ENCODE data around the gene BANF2.
A peak's percentile ranks its signal among the peaks of the same experiment; 100 is the strongest.

Gene BANF2

DNA sequence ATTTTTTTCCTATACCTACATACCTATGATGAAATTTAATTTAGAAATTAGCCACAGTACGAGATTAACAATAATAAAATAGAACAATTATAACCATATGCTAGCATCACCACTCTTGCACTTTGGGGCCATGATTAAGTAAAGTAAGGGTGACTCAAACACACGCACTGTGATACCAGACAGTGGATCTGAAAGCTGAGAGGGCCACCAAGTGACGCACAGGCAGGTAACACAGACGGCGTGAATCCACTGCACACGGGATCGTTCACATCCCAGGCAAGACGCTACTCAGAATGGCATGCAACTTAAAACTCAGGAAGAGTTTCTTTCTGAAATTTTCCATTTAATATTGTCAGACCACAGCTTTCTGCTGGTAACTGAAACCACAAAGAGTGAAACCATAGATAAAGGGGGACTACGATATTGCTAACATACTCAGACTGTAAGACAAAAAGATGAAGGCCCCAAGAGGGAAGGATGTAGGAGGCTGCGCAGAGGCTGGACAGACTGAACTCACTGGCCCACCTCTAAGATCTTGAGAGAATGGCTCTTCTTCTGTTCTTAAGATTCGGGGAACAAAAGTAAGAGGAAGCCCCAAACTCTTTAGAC, 35.6 kb upstream of the BANF2 start:
- peak; percentile 34 for DNase-seq (ENCODE audit: low read depth)

GRCh38 chr20:17665756-17666155, 34.0 kb upstream of the BANF2 start:
- H3K4me3 ChIP-seq (ENCODE audit: low read depth, low read length) = no peak overlapping the region
- no peak for DNase-seq (ENCODE audit: low read depth)
- TF ChIP-seq CTCF (conservative IDR thresholded peaks at IDR 0.05; ENCODE audit: low read depth, low read length) = no peak

More for the DNA sequence above, 35.6 kb upstream of the BANF2 start:
- no peak for TF ChIP-seq CTCF (conservative IDR thresholded peaks at IDR 0.05; ENCODE audit: low read depth, low read length)
- no peak overlapping the region for H3K4me3 ChIP-seq (ENCODE audit: low read depth, low read length)

GRCh38 chr20:17666481-17666880, 33.3 kb upstream of the BANF2 start:
- no peak for TF ChIP-seq CTCF (conservative IDR thresholded peaks at IDR 0.05; ENCODE audit: low read depth, low read length)
- no peak overlapping the region for H3K4me3 ChIP-seq (ENCODE audit: low read depth, low read length)
- peak; percentile 70 for DNase-seq (ENCODE audit: low read depth)

- H3K4me3 ChIP-seq (ENCODE audit: low read depth, low read length) = no peak overlapping the region
- DNase-seq (ENCODE audit: low read depth) = no peak
- no peak for TF ChIP-seq CTCF (conservative IDR thresholded peaks at IDR 0.05; ENCODE audit: low read depth, low read length)
Measured at GRCh38 chr20:17667445-17667844, 32.3 kb upstream of the BANF2 start.

DNA sequence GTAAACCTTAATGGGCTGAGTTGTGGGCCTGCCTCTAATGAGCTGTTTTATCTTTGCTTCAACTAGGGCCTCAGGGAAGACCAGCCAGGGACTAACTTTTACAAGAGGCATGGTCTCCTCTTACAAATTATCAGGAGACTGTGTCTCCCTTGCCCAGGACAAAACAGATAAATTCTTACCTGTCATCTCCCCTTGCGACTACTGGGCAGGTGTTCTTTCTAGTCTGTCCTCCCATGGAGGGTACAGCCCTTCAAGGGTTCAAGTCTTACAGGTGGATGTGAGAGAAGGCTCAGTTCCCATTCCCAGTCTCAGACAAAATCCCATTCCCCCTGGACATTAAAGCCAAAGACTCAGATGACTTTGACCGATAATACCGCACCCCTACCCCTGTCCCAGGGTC, 31.3 kb upstream of the BANF2 start:
- H3K4me3 ChIP-seq (ENCODE audit: low read depth, low read length) = no peak overlapping the region
- DNase-seq (ENCODE audit: low read depth) = no peak
- no peak for TF ChIP-seq CTCF (conservative IDR thresholded peaks at IDR 0.05; ENCODE audit: low read depth, low read length)

DNA sequence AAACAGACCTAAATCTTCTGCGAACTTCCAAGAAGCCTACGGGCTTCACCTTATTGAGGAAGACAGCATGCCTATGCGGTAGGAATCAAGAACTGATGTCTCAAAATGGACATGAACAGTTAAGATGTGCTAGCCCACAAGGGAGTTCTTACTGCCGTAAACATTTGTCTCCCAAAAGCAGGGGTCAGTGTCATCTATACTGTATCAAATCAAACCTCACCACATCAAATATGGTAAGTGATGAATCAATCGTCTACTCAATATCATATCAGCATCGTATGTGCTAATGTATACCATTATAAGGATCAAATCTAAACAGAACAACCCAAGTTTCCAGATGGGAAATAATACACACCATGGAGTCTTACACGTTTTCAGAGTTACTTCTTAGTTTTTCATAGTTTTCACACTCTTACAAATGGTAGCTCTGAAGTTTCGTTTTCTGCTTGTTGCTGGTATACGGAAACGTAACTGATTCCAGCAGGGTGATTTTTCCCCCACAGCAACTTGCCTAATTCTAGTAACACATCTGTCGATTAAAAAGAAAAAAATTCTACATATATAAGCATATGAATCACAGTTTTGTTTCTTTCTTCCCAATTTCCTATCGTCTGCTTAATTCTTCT, 30.3 kb upstream of the BANF2 start:
- H3K4me3 ChIP-seq (ENCODE audit: low read depth, low read length) = no peak overlapping the region
- TF ChIP-seq CTCF (conservative IDR thresholded peaks at IDR 0.05; ENCODE audit: low read depth, low read length) = no peak
- no peak for DNase-seq (ENCODE audit: low read depth)

DNA sequence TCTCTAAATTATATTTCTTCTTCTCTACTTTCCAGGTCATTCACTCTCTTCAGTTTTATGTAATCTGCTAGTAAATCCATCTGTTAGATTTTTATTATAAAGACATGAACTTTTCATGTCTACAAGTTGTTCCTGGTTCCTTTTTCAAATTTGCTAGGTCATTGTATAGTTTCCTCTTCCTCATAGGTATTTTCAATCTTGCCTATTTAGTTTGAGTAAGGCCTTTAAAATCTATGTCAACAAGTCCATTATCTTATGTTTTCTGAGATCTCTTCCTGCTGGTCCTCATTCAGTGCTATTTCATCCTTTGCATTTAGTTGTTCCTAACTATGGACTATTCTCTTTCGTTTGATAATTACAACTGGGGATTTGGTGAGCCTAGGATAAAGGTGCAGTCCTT, 28.8 kb upstream of the BANF2 start:
- no peak for DNase-seq (ENCODE audit: low read depth)
- no peak overlapping the region for H3K4me3 ChIP-seq (ENCODE audit: low read depth, low read length)
- no peak for TF ChIP-seq CTCF (conservative IDR thresholded peaks at IDR 0.05; ENCODE audit: low read depth, low read length)

Measured in choroid plexus epithelial cell (primary cell).